Transverse colon (tissue), 4 donors: ENCODE results near the gene GABPB2.

Source experiments
- CTCF ChIP-seq, 5 experiments: fragments of 200-600 bp in 3 of 5; fragments of 450-650 bp in 2 of 5; sonication (generic) in 3 of 5; IDR thresholded peaks; 1 replicate in 2 of 5; 2 replicates in 3 of 5; pipeline ENCODE4 v1.5.1; 2016 to 2017; ENCODE audit warnings: antibody characterized with exemption in 5 of 5, inconsistent platforms in 3 of 5, mild to moderate bottlenecking in 2 of 5, moderate library complexity in 1 of 5
- EP300 ChIP-seq: sonication (generic); formaldehyde crosslinking; IDR thresholded peaks from one replicate; pipeline ENCODE4 v1.6.1; 2017; ENCODE audit warnings: antibody characterized with exemption, low read depth
- POLR2A ChIP-seq: fragments of 450-650 bp; IDR thresholded peaks from one replicate; pipeline ENCODE4 v1.6.1; 2016; ENCODE audit warnings: antibody characterized with exemption, mild to moderate bottlenecking, moderate library complexity
- POLR2AphosphoS5 ChIP-seq, 3 donors: sonication (generic); formaldehyde crosslinking; IDR thresholded peaks; one replicate each; pipeline ENCODE4 v1.6.1; 2016; ENCODE audit warnings: antibody characterized with exemption in 3 of 3

GRCh38 chr1:151037032-151037431 lies 33.5 kb upstream of the GABPB2 start:
- TF ChIP-seq CTCF (IDR thresholded peaks at IDR 0.05) (no peak), POLR2A (no peak), POLR2AphosphoS5 (IDR thresholded peaks at IDR 0.05) (no peak), EP300 (no peak)
